MM.1S (cell line): Measurements from ENCODE around the gene AP2A2.

Experiments
- DNase-seq: peaks from one replicate; pipeline ENCODE4 v3.0.0-alpha.2; 2015
- H2AFZ ChIP-seq: fragments of 300-600 bp; sonication (generic); 2 replicates; pipeline ENCODE4 v1.6.0; 2016; ENCODE audit warnings: antibody characterized with exemption, low read length
- H3F3A ChIP-seq: fragments of 300-600 bp; sonication (generic); 2 replicates; pipeline ENCODE4 v1.6.1; 2016; ENCODE audit warnings: mild to moderate bottlenecking, antibody characterized with exemption, low read length, moderate library complexity, mixed read lengths; ENCODE audit not compliant: insufficient read depth
- H3K27ac ChIP-seq: fragments of 300-600 bp; sonication (generic); 2 replicates; pipeline ENCODE4 v1.5.1; 2016; ENCODE audit warnings: mild to moderate bottlenecking, low read length
- H3K27me3 ChIP-seq: fragments of 300-600 bp; sonication (generic); replicated peaks from 2 replicates; pipeline ENCODE4 v1.6.0; 2016; ENCODE audit warnings: low read length; ENCODE audit not compliant: insufficient read depth
- H3K36me3 ChIP-seq: fragments of 300-600 bp; sonication (generic); replicated peaks from 2 replicates; pipeline ENCODE4 v1.6.1; 2016; ENCODE audit warnings: mild to moderate bottlenecking, low read length, mixed read lengths; ENCODE audit not compliant: insufficient read depth
- H3K4me1 ChIP-seq: fragments of 300-600 bp; sonication (generic); 2 replicates; pipeline ENCODE4 v1.6.1; 2016; ENCODE audit warnings: low read length, mixed read lengths
- H3K4me2 ChIP-seq: fragments of 300-600 bp; sonication (generic); 2 replicates; pipeline ENCODE4 v1.6.0; 2016; ENCODE audit warnings: low read depth, low read length
- H3K4me3 ChIP-seq: fragments of 300-600 bp; sonication (generic); 2 replicates; pipeline ENCODE4 v1.5.1; 2016; ENCODE audit warnings: low read length, mixed read lengths
- H3K79me2 ChIP-seq: fragments of 300-600 bp; sonication (generic); 2 replicates; pipeline ENCODE4 v1.6.1; 2016; ENCODE audit warnings: mixed run types, low read length, mixed read lengths
- H3K9ac ChIP-seq: fragments of 300-600 bp; sonication (generic); 2 replicates; pipeline ENCODE4 v1.6.1; 2016; ENCODE audit warnings: low read length, mixed read lengths
- H3K9me2 ChIP-seq: fragments of 300-600 bp; sonication (generic); replicated peaks from 2 replicates; pipeline ENCODE4 v1.6.1; 2016; ENCODE audit warnings: mild to moderate bottlenecking, low read length, mixed read lengths; ENCODE audit not compliant: insufficient read depth
- H3K9me3 ChIP-seq: fragments of 300-600 bp; sonication (generic); replicated peaks from 2 replicates; pipeline ENCODE4 v1.6.1; 2016; ENCODE audit warnings: mild to moderate bottlenecking, low read length, mixed read lengths; ENCODE audit not compliant: insufficient read depth
- H4K20me1 ChIP-seq: fragments of 300-600 bp; sonication (generic); 2 replicates; pipeline ENCODE4 v1.6.1; 2016; ENCODE audit warnings: mild to moderate bottlenecking, low read length, moderate library complexity, mixed read lengths; ENCODE audit not compliant: insufficient read depth
- EZH2 ChIP-seq: fragments of 300-600 bp; sonication (generic); optimal IDR thresholded peaks from 2 replicates; pipeline ENCODE3; 2017; ENCODE audit warnings: low read depth, mild to moderate bottlenecking, antibody characterized with exemption, low read length, mixed read lengths
- EZH2phosphoT487 ChIP-seq: fragments of 300-600 bp; sonication (generic); IDR thresholded peaks from 2 replicates; pipeline ENCODE4 v1.6.1; 2018; ENCODE audit warnings: antibody characterized with exemption, low read length
- TF ChIP-seq, protein P1 (sequence below): fragments of 300-600 bp; sonication (generic); IDR thresholded peaks from 2 replicates; pipeline ENCODE4 v1.5.1; 2016; ENCODE audit warnings: antibody characterized with exemption, low read length, mixed read lengths

The AP2A2 gene

GRCh38 chr11:967995-968751, 42.5 kb downstream of the AP2A2 start:
- no peaks in the 10 kb centered on the region for H3K4me1 ChIP-seq
- H3K4me3 ChIP-seq: no peak overlapping the region
- no peak overlapping the region for H3K27ac ChIP-seq
- H4K20me1 ChIP-seq: no peaks in the 10 kb centered on the region
- TF ChIP-seq EZH2phosphoT487: no peak
- no peak for TF ChIP-seq EZH2
- TF ChIP-seq, protein P1, sequence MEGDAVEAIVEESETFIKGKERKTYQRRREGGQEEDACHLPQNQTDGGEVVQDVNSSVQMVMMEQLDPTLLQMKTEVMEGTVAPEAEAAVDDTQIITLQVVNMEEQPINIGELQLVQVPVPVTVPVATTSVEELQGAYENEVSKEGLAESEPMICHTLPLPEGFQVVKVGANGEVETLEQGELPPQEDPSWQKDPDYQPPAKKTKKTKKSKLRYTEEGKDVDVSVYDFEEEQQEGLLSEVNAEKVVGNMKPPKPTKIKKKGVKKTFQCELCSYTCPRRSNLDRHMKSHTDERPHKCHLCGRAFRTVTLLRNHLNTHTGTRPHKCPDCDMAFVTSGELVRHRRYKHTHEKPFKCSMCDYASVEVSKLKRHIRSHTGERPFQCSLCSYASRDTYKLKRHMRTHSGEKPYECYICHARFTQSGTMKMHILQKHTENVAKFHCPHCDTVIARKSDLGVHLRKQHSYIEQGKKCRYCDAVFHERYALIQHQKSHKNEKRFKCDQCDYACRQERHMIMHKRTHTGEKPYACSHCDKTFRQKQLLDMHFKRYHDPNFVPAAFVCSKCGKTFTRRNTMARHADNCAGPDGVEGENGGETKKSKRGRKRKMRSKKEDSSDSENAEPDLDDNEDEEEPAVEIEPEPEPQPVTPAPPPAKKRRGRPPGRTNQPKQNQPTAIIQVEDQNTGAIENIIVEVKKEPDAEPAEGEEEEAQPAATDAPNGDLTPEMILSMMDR: no peak
- no peak overlapping the region for H2AFZ ChIP-seq
- H3K4me2 ChIP-seq: no peak overlapping the region
- H3K79me2 ChIP-seq: peaks cover 39% of the 10 kb centered on the region
- no peak overlapping the region for H3K9ac ChIP-seq
- peaks cover 4% of the 10 kb centered on the region; the same call in 1 of the 2 replicates for H3K36me3 ChIP-seq
- H3F3A ChIP-seq: no peaks in the 10 kb centered on the region
- DNase-seq: no peak
- no peaks in the 10 kb centered on the region for H3K9me2 ChIP-seq
- H3K27me3 ChIP-seq: no peaks in the 10 kb centered on the region
- no peaks in the 10 kb centered on the region for H3K9me3 ChIP-seq

GRCh38 chr11:968822-969221, 43.2 kb downstream of the AP2A2 start:
- H3K27ac ChIP-seq: no peak overlapping the region
- H3K4me1 ChIP-seq: no peaks in the 10 kb centered on the region
- H3K9me3 ChIP-seq: no peaks in the 10 kb centered on the region
- TF ChIP-seq EZH2: no peak
- no peak for TF ChIP-seq EZH2phosphoT487
- TF ChIP-seq, protein P1: no peak
- H3F3A ChIP-seq: no peaks in the 10 kb centered on the region
- H3K9ac ChIP-seq: no peak overlapping the region
- H2AFZ ChIP-seq: no peak overlapping the region
- H3K4me3 ChIP-seq: no peak overlapping the region
- no peak for DNase-seq
- H3K27me3 ChIP-seq: no peaks in the 10 kb centered on the region
- no peaks in the 10 kb centered on the region for H4K20me1 ChIP-seq
- no peaks in the 10 kb centered on the region for H3K9me2 ChIP-seq
- H3K4me2 ChIP-seq: no peak overlapping the region
- peaks cover 1% of the 10 kb centered on the region; the same call in 1 of the 2 replicates for H3K36me3 ChIP-seq
- peaks cover 38% of the 10 kb centered on the region for H3K79me2 ChIP-seq

DNA sequence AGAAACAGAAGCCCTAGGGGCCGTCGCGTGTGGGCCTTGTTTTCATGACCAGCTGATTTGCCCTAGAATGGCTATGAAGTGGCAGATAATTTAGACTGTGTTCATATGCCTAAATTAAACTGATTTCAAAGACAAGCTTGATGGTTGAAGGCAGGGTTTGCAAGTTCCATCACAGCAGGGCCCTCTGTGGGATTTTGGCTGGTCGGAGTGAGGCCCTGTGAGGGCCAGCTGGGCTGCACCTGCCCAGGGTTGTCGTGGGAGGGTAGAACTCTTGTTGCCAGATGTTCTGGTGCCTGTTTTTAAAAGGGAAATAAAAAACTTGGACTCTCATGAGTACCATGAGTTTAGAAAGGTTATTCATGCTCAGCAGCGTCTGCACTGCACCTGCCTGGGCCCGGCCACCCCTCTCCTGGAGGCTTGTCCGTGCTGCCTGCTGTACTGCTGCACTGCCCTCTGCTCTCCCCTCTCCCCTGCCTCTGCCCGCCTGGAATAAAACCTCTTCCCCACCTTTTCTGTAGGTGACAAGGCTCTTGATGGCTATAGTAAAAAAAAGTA, 44.1 kb downstream of the AP2A2 start:
- Histone ChIP-seq H3K36me3 (no peaks in the 10 kb centered on the region; the same call in 1 of the 2 replicates), H3K4me2 (no peak overlapping the region)

More for the DNA sequence above, 44.1 kb downstream of the AP2A2 start:
- Histone ChIP-seq H4K20me1 (no peaks in the 10 kb centered on the region), H3K27me3 (no peaks in the 10 kb centered on the region), H3K4me1 (no peaks in the 10 kb centered on the region), H3K9me2 (no peaks in the 10 kb centered on the region), H3F3A (no peaks in the 10 kb centered on the region), H3K9me3 (no peaks in the 10 kb centered on the region), H2AFZ (no peak overlapping the region), H3K9ac (no peak overlapping the region), H3K27ac (no peak overlapping the region), H3K4me3 (no peak overlapping the region), H3K79me2 (peaks cover 35% of the 10 kb centered on the region)
- no peak for DNase-seq
- no peak for TF ChIP-seq EZH2
